ENCODE measurements around the gene TLCD4. TPM values are rescaled to one million over a fixed set of nuclear protein-coding genes. Genes with fewer than 3 reads are reported as not detected.

The TLCD4 gene
- total RNA-seq, 4 donors from 2014 or later, result 2.5 to 18.9 (median 12.4) TPM

DNA sequence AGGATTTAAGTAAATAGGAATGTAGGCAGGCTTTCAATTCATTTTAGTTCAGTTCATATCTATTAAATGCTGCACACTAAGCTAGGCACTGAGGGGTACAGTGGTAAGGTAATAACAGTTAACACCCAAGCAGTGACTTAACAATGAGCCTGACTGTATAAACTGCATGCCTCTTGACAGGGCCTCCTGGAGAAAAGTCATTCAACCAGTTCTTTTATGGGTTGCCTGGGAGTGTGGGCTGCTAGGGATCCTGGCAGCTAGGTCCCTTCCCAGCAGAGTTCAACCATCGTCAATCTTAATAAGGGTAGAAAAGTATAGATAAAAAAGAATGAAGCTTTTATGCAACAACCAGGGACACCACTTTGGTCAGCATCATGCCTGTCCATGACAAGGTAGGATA lies 36.3 kb upstream of the TLCD4 start:
- Histone ChIP-seq H3K4me3 (no peak overlapping the region), H3K27ac (no peak overlapping the region), H3K36me3 (no peaks in the 10 kb centered on the region), H3K27me3 (no peaks in the 10 kb centered on the region), H3K9me3 (no peaks in the 10 kb centered on the region), H3K4me1 (no peaks in the 10 kb centered on the region)
- no peak for DNase-seq
- TF ChIP-seq, protein P1, sequence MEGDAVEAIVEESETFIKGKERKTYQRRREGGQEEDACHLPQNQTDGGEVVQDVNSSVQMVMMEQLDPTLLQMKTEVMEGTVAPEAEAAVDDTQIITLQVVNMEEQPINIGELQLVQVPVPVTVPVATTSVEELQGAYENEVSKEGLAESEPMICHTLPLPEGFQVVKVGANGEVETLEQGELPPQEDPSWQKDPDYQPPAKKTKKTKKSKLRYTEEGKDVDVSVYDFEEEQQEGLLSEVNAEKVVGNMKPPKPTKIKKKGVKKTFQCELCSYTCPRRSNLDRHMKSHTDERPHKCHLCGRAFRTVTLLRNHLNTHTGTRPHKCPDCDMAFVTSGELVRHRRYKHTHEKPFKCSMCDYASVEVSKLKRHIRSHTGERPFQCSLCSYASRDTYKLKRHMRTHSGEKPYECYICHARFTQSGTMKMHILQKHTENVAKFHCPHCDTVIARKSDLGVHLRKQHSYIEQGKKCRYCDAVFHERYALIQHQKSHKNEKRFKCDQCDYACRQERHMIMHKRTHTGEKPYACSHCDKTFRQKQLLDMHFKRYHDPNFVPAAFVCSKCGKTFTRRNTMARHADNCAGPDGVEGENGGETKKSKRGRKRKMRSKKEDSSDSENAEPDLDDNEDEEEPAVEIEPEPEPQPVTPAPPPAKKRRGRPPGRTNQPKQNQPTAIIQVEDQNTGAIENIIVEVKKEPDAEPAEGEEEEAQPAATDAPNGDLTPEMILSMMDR (IDR thresholded peaks at IDR 0.05), result no peak
- TF ChIP-seq POLR2A (IDR thresholded peaks at IDR 0.05), result no peak

DNA sequence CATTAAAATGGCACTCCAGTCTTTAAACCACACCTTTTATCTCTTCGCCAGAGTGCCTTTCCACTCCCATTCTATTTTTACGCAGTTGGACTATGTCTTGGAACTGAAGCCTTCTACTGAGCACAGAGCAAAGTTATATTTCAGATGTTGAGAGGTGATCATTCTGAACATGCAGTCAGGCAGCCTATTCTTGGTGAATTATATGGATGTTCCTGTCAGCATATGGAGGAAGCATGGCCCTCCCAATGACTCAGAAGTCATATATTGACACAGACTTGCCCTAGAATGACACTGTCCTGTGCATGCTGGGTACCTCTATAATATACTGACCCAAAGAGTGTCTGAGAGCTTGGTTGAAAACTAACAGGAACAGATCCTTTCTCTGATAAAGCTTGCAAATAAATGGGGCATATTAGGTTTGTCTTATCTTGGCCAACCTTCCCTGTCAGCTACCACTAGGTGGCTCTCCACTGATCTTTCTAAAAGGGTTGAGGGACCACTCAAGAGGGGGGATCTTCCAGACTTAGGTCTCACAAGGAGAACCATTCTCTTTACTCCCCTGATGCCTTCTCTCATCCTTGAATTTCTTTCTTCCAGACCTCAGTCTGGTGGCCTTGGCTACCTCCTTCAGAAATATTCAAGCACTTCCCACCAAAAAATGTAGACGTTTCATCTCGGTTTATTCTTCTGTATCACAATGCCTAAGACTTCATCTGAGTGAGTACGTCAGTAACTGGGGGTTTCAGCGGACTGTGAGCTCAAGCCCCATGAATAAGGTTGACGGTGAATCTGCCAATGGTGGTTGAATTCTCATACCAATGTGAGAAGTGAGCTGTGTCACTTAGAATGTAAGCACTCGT lies 32.6 kb upstream of the TLCD4 start:
- DNase-seq, result peak in 2 of 3 donors; percentile 25 to 58
- peak overlapping the region in 1 of 4 donors; percentile 0 for H3K27ac ChIP-seq
- no peaks in the 10 kb centered on the region for H3K4me1 ChIP-seq
- TF ChIP-seq, protein P1 (IDR thresholded peaks at IDR 0.05), result peak; percentile 19 to 76 (median 68)
- TF ChIP-seq POLR2A (IDR thresholded peaks at IDR 0.05), result no peak
- H3K36me3 ChIP-seq, result no peaks in the 10 kb centered on the region
- no peaks in the 10 kb centered on the region for H3K27me3 ChIP-seq
- H3K4me3 ChIP-seq, result no peak overlapping the region
- no peaks in the 10 kb centered on the region for H3K9me3 ChIP-seq

DNA sequence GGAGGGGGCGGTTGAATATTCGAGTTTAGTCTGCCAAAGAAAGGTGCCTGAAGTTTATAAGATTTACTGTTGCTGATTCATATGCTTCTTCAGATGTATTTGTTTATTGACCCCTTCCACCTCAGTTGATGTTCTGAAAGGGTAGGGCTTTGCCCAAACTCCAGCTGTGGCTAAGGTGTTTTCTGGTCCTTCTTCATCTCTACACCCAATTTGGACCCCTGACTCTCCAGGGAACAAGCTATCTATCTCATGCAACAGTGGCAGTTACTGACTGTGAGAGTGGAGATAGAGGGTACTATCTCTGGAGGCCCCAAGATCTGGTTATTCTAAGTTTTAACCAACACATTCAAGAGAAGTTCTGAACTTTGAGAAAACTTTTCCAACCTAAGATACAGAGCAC lies 31.8 kb upstream of the TLCD4 start:
- H3K9me3 ChIP-seq, result no peaks in the 10 kb centered on the region
- DNase-seq, result no peak
- TF ChIP-seq, protein P1 (IDR thresholded peaks at IDR 0.05), result no peak
- TF ChIP-seq POLR2A (IDR thresholded peaks at IDR 0.05), result no peak
- H3K27me3 ChIP-seq, result no peaks in the 10 kb centered on the region
- no peaks in the 10 kb centered on the region for H3K36me3 ChIP-seq
- no peaks in the 10 kb centered on the region for H3K4me1 ChIP-seq
- no peak overlapping the region for H3K27ac ChIP-seq
- H3K4me3 ChIP-seq, result no peak overlapping the region

DNA sequence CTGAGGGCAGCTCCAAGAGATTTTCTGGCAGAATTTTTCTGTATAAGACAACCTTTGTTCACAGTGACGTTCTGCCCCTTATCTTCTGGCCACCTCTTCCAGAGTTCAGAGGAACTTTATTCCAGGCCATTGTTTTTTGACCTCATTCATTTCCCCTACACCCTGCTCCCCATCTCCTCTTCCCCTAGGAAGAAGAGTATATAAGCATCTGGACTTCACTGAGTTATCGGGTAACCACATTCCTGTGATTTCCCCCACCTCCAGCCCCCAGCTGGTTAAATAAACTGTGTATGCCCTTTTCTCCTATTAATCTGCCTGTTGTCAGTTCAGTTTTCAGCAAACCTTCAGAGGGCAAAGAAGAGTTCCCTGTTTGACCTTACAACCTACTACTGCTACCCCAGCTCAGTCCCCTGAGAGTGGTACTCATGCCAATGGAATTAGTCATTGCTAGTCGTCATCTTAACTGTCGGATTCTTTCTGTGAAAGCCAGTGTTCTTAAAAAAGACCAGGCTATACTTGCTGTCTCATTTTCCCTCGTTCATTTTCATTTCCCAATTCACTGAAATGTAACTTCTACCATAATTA lies 30.1 kb upstream of the TLCD4 start:
- Histone ChIP-seq H3K27ac (peak overlapping the region in 1 of 4 donors; percentile 6), H3K4me1 (no peaks in the 10 kb centered on the region), H3K4me3 (no peak overlapping the region), H3K27me3 (no peaks in the 10 kb centered on the region), H3K36me3 (no peaks in the 10 kb centered on the region), H3K9me3 (no peaks in the 10 kb centered on the region)
- TF ChIP-seq, protein P1 (IDR thresholded peaks at IDR 0.05), result no peak
- TF ChIP-seq POLR2A (IDR thresholded peaks at IDR 0.05), result no peak
- no peak for DNase-seq

DNA sequence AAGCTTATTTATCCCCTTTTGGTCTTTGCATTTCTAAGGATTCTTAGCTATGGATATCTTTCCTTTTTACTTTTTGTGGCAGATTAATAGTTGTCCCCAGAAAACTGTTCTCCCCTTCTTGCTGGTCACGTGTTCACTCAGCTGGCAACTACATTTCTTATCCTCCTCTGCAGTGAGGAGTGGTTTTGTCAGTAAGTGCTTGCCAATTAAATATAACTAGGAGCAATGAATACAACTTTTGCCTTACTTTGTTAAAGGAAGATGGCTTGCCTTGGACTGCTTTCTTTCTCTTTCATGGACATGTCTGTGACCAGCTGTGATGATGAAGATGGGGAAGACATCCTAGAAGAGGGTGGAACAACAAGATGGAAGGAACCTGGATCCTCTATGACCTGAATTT lies 28.9 kb upstream of the TLCD4 start:
- no peaks in the 10 kb centered on the region for H3K27me3 ChIP-seq
- no peak for TF ChIP-seq POLR2A (IDR thresholded peaks at IDR 0.05)
- TF ChIP-seq, protein P1 (IDR thresholded peaks at IDR 0.05), result no peak
- no peaks in the 10 kb centered on the region for H3K36me3 ChIP-seq
- no peak for DNase-seq
- H3K4me1 ChIP-seq, result no peaks in the 10 kb centered on the region
- no peak overlapping the region for H3K4me3 ChIP-seq
- H3K27ac ChIP-seq, result no peak overlapping the region
- H3K9me3 ChIP-seq, result no peaks in the 10 kb centered on the region
